Lung microvascular endothelial cell (primary cell): ENCODE measurements around the gene PCGF3. TPM values are rescaled to one million over a fixed set of nuclear protein-coding genes. Genes with fewer than 3 reads are reported as not detected.
"Not testable (repeated sequence)": the region's sequence is repeated elsewhere in the genome, so short reads cannot be mapped to it uniquely, and the experiment has no call there.

Source experiments
- DNase-seq, 2 donors: peaks; one replicate each; pipeline versions ENCODE4 v3.0.0 to v3.0.0-alpha.2; 2010; ENCODE audit warnings: low read depth in 2 of 2
- total RNA-seq: library from RNA; depleted of rRNA; stranded (reverse); fragments of >200 nt; gene quantifications from 2 replicates; pipeline ENCODE4 v1.2.1, GENCODE V29; 2014

Gene PCGF3
- total RNA-seq, 1 donor from 2014 or later: 47.8 TPM

DNA sequence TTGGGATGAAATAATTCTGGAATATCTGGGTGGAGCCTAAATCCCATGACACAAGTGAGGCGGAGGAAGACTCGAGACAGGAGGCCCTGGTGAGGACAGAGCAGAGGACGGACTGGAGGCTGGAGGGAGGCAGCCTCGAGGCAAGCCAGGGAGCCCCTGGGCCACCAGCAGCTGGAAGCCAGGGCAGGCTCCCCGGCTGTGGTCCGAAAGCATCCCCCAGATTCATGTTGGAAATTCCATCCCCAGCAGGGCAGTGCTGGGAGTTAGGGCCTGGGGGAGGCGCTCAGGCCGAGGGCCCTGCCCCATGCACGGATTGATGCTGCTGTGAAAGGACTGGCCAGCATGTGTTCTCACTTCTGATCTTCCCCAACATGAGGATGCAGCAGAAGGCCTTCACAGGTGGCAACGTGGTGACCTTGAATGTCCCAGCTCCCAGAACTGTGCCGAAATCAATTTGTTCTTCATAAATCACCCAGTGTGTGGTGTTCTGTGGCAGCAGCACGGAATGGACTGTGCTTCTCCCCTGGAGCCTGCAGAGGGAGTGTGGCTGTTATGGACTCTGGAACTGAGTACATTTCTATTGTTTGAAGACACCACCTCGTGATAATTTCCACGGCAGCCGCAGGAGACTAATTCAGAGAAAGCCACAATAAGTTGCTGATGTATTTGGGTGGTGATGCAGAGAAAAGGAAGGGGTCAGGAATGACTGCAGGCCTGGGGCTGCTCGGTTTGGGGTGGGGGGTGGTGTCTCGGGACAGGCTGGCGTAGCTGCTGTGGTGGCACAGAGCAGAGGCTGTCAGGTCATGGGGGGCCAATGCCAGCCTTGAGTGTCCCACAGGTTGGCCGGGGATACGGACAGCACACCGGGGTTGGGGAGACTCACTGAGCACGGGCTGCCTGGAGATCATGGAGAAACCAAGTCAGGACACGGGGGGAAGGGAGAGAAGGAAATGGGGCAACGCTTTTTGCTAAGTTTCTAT lies 56.9 kb downstream of the PCGF3 start:
- peak in 1 of 2 donors; percentile 62 for DNase-seq

DNA sequence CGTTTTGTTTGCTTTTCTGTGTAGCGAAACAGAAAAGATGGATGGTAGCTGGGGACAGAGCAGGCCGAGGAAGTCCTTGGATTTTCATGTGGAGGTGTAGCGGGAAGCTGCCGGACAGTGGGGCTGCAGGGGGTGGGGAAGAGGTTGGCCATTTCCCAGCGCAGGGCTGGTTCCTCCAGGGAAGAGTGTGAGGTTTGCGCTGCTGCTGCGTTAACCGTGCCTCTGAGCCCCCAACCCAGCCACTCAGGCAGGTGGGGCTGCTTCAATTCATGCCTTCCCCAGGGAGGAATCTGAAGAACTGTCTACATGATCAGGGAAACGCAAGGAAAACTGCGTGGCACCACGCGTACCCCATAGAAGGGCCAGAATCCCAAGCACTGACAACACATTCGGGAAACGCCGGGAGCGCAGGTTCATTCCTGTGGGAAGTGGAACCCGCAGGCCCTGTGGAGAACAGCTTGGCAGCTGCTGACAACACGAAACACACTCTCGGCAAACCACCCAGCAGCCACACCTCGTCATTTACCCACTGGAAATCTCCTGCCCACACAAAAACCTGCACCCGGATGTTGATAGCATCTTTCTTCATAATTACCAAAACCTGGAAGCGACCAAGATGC lies 57.7 kb downstream of the PCGF3 start:
- DNase-seq: no peak

DNA sequence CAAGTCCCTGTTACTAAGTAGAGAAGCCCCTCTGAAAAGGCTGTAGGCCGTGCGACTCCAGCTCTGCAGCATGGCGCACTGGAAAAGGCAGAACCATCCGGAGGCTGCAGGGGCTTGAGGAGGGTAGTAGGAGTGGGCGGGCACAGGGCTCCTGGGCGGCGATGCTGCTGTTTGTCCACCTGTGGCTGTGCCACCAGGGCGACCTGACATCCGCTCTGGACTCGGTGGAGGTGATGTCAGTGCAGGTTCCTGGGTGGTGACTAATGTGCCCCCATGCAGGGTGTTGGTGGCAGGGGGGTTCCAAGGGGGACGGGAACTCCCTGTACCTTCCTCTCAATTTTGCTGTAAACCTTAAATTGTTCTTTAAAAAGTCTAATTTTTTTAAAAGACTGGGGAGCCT lies 58.3 kb downstream of the PCGF3 start:
- no peak for DNase-seq

DNA sequence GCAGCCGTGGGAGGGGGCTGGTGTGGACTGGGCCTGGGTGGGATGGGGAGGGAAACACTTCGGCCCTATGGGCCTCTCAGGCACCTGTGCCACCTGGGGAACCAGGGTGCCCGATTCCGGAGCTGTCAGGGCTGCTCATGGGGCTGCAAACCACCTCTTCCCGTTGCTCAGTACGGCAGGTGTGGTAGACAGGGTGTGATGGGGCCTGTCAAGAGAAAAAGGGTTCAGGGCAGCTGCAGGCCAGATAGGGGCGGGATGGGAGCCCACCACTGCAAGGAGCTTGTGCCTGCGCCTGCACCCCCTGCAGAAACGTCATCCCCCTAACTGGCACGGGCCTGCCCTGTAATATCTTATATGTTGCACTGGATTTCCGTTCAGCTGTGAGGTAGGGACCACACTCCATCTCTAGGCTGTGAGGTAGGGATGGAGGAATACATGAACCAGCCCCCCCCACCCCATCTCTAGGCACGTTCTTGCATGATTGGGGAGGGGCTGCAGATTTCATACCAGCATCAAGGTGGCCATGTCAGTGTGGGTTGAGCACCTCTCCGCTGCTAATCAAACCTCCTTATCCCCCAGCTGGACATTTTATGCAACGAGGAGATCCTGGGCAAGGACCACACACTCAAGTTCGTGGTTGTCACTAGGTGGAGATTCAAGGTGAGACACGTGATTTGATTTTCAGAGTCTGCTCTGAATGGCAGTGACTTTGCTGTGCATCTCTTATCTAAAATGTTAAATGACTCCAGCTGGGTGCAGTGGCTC lies 59.0 kb downstream of the PCGF3 start:
- DNase-seq: no peak

DNA sequence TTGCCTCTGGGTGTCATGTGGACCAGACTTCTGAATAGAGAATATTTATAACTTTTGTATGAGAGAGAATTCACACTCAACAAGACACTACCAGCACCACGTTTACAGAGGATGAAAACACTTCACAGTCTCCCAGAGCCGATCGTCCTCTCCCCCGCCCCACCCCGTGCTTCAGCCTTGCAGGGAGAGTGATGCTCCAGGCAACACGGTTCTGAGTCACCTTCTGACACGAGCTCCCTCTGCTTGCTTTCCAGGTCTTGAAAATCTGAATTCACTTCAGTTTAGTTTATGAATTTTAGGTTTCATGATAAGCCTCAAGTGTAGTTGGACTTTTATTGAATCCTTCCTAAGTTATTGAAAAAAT lies 60.5 kb downstream of the PCGF3 start:
- peak in 1 of 2 donors; percentile 25 for DNase-seq

DNA sequence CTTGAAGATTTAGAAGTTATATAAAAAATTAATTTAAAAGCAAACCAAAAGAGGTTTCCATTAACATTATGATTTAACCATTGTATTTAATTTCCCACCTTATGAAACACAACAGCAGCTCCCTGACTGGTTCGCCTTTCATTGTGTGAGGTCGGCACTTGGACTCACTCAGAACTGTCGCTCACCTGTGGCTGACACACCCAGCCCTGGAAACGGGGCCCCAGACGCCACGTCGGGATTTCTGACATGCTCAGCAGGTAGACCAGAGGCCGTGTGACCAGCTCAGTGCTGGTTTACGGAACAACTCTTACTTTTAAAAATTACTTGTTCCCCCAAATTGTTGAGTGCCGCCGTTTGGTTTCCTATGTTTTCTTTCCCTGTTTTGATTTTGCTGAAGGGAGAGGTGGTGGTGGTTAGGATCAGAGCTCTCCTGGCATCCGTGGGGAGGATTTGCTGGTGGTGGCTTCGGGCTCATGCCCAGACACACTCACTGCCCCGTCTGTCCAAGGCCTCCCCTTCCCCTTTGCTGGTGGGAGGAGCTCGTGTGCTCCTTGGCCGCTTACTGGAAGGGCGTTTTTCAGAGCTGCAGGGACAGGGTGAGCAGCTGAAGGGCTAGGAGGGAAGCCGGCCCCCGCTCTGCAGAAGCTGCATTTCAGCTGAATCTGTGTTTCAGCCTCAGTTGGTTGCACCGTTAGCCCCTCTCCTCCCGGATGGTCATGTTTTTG lies 61.1 kb downstream of the PCGF3 start:
- DNase-seq: no peak

DNA sequence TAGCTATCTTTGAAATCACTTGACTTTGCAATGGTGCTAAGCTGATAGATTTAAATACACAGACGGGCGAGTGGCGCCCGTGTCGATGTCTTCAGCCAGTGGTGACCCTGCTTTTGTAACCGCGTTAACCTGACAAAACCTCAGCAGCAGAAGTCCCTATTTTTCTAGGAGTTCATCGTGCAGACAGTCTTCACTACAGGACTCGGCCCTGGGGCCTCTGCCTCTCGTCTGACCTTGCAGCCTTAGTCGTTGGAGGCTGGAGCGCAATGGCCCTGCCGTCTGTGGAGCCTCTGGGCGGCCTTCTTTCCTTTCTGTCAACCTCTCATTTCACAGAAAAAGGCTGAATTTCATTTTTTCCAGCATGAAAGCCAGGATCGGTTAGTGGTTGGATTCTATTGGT lies 62.4 kb downstream of the PCGF3 start:
- DNase-seq: no peak

DNA sequence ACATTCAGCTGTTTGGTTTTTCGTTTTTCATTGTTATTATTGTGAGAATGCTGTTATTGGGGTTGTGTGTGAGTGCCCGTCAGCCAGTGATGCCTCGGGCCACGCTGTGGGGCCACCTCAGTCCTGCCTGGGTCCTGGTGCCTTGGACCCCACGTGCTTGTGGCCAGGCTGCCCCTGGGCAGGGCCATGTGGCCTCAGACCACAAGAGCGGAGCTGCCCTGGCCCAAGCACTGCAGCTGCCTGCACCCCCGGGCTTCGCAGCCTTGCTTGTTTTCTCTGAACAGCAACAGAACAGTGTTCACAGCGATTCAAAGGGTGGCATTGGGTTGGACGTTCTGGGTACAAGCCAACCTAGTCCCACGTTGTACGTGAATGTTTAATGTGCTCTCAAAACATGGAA lies 63.4 kb downstream of the PCGF3 start:
- no peak for DNase-seq

DNA sequence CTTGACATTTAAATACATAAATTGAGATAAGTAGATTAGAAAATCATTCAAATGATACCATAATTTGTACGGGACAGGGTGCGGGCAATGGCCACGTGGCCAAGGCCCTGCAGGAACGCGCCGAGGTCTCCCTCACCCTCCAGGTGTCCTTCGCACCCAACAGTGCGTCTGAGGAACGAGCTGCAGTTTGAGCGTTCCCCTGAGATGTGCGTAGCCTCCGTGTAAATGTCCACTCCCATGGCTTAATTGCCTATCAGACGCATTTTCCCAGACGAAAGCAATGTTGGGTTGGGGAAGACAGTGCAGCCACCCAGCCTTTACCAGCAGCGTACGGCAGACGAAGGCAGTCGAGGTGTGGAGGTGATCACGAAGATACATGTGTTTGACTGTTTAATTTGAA lies 63.9 kb downstream of the PCGF3 start:
- no peak for DNase-seq

DNA sequence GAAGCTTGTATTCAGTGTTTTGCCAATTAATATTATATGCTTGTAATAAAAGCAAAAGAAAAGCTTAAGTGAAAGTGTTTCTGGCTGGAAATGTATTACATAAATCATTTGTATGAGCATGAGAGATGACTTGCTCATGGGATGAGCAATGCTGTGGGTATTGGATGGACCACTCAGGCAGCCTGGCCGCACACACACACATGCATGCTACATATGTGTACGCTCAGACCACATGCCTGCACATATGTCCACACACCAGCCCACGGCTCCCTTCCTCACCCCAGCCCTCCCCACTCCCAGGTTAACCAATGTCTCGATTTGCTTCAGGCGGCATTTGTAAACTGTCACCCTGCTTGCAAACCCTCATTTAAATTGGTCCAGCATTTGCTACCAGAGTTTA lies 64.4 kb downstream of the PCGF3 start:
- no peak for DNase-seq

DNA sequence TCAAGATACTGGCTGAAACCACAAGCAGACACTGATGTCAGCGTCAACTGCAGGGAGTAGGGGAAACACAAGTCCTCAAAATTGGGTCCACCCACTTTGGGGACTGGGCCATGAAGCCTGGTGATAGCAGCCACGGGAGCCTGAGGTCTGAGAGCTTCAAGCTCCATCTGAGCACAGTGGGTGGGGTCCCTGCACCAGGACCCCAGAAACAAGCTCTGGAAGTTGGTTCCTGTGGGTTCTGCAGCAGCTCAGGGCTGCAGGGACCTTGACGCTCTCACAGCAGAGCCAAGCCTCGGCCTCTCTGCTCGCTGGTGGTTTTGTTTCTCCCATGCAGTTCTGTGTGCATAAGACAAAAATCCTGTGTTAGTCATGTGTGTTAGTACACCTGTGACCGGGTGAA lies 65.8 kb downstream of the PCGF3 start:
- no peak for DNase-seq

DNA sequence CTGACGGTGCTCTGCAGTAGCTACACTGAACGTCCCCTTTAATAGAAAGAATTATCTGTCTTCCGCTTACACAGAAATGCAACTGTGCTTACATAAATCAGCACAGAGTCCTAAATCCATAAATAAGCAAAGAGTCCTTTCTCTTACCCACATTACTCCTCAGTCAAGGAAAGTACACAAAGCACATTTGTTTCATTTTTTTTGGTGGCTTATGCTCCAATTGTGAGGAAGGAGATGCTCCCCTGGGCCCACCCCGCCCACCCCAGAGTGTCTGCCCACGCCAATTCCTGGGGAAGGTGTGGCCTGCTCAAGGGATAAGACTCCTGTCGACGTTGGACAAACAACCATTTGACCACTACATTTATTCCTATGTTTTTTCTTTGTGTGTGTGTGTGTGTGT lies 66.5 kb downstream of the PCGF3 start:
- no peak for DNase-seq

DNA sequence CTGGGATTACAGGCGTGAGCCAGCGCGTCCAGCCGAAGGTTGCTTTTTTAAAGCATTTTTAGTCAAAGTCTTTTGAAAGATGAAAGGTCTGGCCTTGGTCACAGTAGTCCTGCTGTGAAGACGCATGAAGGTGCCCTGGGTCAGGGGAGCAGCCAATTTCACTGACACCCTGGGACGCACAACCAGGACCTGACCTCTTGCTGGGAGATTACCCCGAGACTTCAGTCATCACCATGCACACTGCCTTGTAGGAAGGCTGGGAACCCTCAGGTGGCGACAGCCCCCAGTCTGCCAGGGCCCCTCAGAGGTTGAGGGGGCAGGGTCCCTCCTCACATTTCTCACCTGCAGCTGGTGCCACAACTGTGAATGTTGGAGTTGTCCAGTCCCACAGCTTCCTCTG lies 67.1 kb downstream of the PCGF3 start:
- DNase-seq: no peak

DNA sequence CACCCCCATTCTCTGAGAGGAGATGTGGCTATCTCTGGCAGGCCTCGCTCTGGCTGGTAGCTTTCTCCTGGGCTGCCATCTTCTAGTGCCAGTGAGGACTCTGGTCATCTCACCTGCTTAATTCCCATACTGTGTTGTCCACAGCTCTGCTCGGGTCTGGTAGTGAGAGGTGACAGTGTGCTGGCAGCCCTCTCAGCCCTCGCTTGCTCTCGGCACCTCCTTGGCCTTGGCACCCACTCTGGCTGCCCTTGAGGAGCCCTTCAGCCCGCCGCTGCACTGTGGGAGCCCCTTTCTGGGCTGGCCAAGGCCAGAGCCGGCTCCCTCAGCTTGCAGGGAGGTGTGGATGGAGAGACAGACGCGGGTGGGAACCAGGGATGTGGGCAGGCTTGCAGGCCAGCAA lies 67.6 kb downstream of the PCGF3 start:
- DNase-seq: no peak

DNA sequence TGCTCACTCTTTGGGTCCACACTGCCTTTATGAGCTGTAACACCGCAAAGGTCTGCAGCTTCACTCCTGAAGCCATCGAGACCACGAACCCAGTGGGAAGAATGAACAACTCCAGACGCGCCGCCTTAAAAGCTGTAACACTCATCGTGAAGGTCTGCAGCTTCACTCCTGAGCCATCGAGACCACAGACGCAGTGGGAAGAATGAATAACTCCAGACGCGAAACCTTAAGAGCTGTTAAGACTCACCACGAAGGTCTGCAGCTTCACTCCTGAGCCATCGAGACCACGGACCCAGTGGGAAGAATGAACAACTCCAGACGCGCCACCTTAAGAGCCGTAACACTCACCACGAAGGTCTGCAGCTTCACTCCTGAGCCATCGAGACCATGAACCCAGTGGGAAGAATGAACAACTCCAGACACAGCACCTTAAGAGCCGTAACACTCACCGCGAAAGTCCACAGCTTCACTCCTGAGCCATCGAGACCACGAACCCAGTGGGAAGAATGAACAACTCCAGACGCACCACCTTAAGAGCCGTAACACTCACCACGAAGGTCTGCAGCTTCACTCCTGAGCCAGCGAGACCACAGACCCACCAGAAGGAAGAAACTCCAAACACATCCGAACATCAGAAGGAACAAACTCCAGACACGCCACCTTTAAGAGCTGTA lies 68.9 kb downstream of the PCGF3 start:
- DNase-seq: not testable (repeated sequence)

DNA sequence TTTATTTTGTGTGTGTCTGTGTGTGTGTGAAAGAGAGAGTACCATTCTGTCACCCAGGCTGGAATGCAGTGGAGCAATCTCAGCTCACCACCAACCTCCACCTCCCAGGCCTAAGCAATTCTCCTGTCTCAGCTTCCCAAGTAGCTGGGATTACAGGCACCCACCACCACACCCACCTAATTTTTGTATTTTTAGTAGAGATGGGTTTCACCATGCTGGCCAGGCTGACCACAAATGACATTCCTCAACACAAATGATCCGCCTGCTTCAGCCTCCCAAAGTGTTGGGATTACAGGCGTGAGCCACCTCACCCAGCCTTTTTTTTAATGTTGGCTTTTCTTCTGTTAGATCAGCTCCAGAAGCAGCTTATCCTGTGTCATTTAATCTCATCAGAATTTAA lies 69.9 kb downstream of the PCGF3 start:
- not testable (repeated sequence) for DNase-seq

DNA sequence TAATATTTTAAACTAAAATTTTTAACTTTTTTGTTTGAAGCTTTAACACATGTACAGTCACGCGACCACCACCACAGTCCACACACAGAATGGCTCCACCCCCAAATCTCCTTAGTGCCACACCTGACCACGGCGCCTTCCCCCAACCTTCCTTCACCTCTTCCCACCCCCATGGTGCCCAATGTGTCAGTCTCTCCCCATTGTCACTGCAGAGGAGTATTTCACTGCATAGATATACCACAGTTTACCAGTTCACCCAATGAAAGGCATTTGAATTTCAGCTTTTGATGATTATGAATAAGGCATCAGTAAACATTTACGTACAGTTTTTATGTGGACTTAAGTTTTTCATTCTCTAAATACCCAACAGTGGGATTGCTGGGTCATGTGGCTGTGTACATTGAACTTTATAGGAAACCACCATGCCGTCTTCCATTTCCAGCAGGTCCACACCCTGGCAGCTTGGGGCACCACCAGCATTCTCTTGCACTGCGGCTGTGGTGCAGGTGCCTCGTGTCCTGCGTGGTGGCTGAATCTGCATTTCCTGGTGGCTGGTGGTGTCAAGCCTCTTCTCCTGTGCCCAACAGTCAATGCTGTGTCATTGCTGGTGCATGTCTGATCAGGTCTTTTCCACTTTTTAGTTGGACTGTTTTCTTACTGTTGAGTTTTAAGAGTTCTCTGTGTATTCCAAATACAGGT lies 71.3 kb downstream of the PCGF3 start:
- DNase-seq: no peak

DNA sequence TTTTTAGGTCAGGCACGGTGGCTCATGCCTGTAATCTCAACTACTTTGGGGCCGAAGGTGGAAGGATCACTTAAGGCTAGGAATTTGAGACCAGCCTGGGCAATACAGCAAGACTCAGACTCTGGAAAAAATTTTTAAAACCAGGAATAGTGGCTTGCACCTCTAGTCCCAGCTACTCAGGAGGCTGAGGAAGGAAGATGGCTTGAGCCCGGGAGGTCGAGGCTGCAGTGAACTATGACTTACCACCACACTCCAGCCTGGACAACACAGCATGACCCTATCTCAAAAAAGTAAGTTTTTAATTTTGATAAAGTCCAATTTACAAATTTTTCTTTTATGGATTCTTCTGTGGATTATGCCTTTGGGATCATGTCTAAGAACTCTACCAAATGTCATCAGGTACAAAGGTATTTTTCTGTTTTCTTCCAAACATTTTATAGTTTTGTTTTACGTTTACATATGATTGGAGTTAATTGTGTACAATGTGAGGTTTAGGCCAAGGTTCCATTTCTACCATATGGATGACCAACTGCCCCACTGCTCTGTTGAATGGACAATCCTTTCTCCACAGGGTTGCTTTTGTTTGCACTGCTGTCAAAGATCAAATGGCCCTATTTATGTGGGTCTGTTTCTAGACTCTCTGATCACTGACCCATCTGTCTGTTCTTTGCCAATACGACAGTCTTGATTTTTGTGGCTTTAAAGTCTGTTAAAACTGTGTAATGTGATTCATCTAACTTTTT lies 72.1 kb downstream of the PCGF3 start:
- no peak for DNase-seq

DNA sequence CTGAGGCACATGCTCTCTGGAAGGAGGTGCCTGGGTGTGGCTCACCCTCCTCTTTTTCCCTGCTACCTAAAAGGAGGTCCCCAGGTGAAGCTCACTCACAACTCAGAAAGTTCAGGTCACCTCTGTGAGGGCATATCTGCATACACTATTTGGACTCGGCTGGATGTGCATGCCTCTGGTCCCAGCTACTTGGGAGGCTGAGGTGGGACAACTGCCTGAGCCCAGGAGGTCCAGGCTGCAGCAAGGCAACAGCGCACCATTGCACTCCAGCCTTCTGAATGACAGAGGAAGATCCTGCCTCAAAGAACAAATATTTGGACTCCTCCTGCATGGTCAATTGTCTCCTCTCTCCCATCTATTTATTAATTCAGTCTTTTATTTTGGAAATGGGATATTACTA lies 73.9 kb downstream of the PCGF3 start:
- no peak for DNase-seq

DNA sequence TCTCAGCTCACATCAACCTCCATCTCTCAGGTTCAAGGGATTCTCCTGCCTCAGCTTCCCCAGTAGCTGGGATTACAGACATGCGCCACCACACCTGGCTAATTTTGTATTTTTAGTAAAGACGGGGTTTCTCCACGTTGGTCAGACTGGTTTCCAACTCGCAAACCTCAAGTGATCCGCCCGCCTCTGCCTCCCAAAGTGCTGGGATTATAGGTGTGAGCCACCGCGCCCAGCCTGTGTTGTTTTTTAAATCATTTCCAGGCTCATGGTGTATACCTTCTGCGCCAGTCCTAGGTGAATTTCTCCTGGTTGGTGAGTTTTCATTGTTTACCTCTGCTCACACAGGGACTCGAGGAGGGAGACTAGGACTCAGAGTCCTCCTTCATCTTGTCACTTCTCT lies 74.6 kb downstream of the PCGF3 start:
- not testable (repeated sequence) for DNase-seq
